GM10266 (cell line): Measurements from ENCODE around the gene PITPNM3.

Source experiments
- DNase-seq: peaks from one replicate; pipeline ENCODE4 v3.0.0; 2012; ENCODE audit errors: extremely low spot score
- CTCF ChIP-seq: IDR thresholded peaks from 2 replicates; pipeline ENCODE4 v1.5.1; 2012; ENCODE audit warnings: mild to moderate bottlenecking, low read depth; ENCODE audit not compliant: control insufficient read depth, insufficient read depth; ENCODE audit errors: missing control alignments

PITPNM3 gene

GRCh38 chr17:6471531-6472465, 84.6 kb downstream of the PITPNM3 start:
- TF ChIP-seq CTCF, result no peak
- no peak for DNase-seq

- no peak for TF ChIP-seq CTCF
- DNase-seq, result no peak
Observed at GRCh38 chr17:6470751-6471521, 85.4 kb downstream of the PITPNM3 start.

- no peak for TF ChIP-seq CTCF
Observed at GRCh38 chr17:6470146-6470718, 86.1 kb downstream of the PITPNM3 start.

GRCh38 chr17:6468051-6468790, 88.1 kb downstream of the PITPNM3 start:
- no peak for TF ChIP-seq CTCF
- no peak for DNase-seq

More at GRCh38 chr17:6470146-6470718, 86.1 kb downstream of the PITPNM3 start:
- no peak for DNase-seq

GRCh38 chr17:6467567-6467966, 88.8 kb downstream of the PITPNM3 start:
- no peak for DNase-seq
- no peak for TF ChIP-seq CTCF

- TF ChIP-seq CTCF, result no peak
- DNase-seq, result no peak
Observed at GRCh38 chr17:6465206-6466003, 91.0 kb downstream of the PITPNM3 start.
